ENCODE results near the gene SLC12A3. TPM values are rescaled to one million over a fixed set of nuclear protein-coding genes. Genes with fewer than 3 reads are reported as not detected.

Gene SLC12A3
- total and polyA plus RNA-seq, 2 of the 4 experiments (the other 2 are of a cell fraction): not detected

DNA sequence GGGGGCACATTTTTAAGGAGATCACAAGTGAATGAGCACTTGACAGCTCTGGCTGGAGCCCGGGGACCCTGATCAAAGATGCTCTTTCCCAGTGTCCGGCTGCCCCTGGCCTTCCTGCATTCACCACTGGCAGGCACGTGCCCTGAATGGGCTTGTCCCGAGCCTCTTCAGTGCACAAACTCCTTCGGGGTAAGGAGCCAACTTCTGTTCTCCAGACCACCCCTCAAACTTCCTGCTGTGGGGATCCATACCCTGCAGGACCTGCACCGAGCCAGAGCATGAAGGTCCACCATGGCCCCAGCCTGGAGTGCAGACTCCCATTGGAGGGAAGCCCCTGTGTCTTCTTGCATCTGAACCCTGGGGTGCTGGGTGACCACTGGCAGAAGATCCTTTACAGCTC is 9.8 kb upstream of the SLC12A3 start:
- Histone ChIP-seq H3K27ac (ENCODE audit: insufficient read depth, low read length) (no peak overlapping the region), H2AFZ (replicated peaks; ENCODE audit: low read length, poor library complexity) (no peak overlapping the region), H3K23ac (ENCODE audit: low read depth, low read length) (no peak overlapping the region), H4K8ac (ENCODE audit: low read depth in 2 of 2, low read length in 2 of 2) (no peak overlapping the region), H3K4me3 (ENCODE audit: insufficient read depth, low read depth, low read length) (no peak overlapping the region), H3K4me2 (ENCODE audit: low read depth, low read length) (no peak overlapping the region), H2BK120ac (ENCODE audit: low read depth, low read length) (no peak overlapping the region), H3K27me3 (ENCODE audit: control insufficient read depth, insufficient read depth, low read length) (no peaks in the 10 kb centered on the region), H3K79me1 (ENCODE audit: low read depth in 1 of 2, low read length in 2 of 2) (0 out of 4 replicates have a peak, but pooled peaks cover 0 to 4% of the 10 kb centered on the region in 2 experiments), H3K4ac (ENCODE audit: low read depth, low read length) (no peak overlapping the region), H3K18ac (ENCODE audit: low read depth, low read length) (no peak overlapping the region), H3K4me1 (ENCODE audit: control insufficient read depth, insufficient read depth, low read length) (peaks cover 12% of the 10 kb centered on the region), H2BK15ac (ENCODE audit: low read depth, low read length) (no peak overlapping the region), H4K20me1 (ENCODE audit: insufficient read depth, low read length) (no peaks in the 10 kb centered on the region), H3K36me3 (ENCODE audit: control insufficient read depth, insufficient read depth, low read length) (no peaks in the 10 kb centered on the region), H4K5ac (ENCODE audit: low read depth, low read length) (no peak overlapping the region), H2AK9ac (replicated peaks; ENCODE audit: low read depth, low read length, poor library complexity) (no peak overlapping the region), H2AK5ac (ENCODE audit: low read depth, low read length) (no peak overlapping the region), H4K91ac (ENCODE audit: insufficient read depth, low read depth, low read length) (no peak overlapping the region), H3K9me1 (ENCODE audit: insufficient read depth, low read length) (peaks cover 15% of the 10 kb centered on the region), H3K9ac (ENCODE audit: low read depth, low read length) (no peak overlapping the region), H2BK5ac (ENCODE audit: low read depth, low read length, poor library complexity, severe bottlenecking) (no peak overlapping the region), H3K56ac (ENCODE audit: extremely low read depth, insufficient read depth, low read length) (no peak overlapping the region), H3K14ac (replicated peaks; ENCODE audit: low read depth, low read length) (no peak overlapping the region), H2BK20ac (ENCODE audit: low read depth, low read length) (no peak overlapping the region), H3K9me3 (ENCODE audit: control insufficient read depth, insufficient read depth, low read length) (no peaks in the 10 kb centered on the region)
- no peak for TF ChIP-seq RCOR1 (IDR thresholded peaks at IDR 0.05; ENCODE audit: insufficient replicate concordance, low read length)
- no peak for TF ChIP-seq MAFK (IDR thresholded peaks at IDR 0.05; ENCODE audit: low read depth, low read length)
- TF ChIP-seq RFX5 (IDR thresholded peaks at IDR 0.05; ENCODE audit: low read depth, low read length): no peak
- no peak for TF ChIP-seq MAZ (IDR thresholded peaks at IDR 0.05; ENCODE audit: borderline replicate concordance, low read depth, low read length)
- no peak for TF ChIP-seq FOS (IDR thresholded peaks at IDR 0.05; ENCODE audit: low read depth, low read length)
- no peak for TF ChIP-seq CEBPB (IDR thresholded peaks at IDR 0.05; ENCODE audit: low read depth, low read length)
- DNase-seq: no peak
- ChIA-PET CTCF (interaction anchor here (1.4 kb wide), 1 partner anchor 62 kb away, joined by 6 read pairs; no protein-coding TSS in a partner anchor), POLR2A (ENCODE audit: unreplicated experiment) (no interaction called here)
- BruUV-seq (replicated peaks): no TSS peak
- in situ Hi-C loops (cut with MboI; ENCODE audit: low sequenced_read_pairs) (no loop called here), intact Hi-C loops (cut with micrococcal nuclease) (no loop called here), dilution Hi-C loops (cut with HindIII; ENCODE audit: low sequenced_read_pairs, unreplicated experiment) (no loop called here)
- no peak for ATAC-seq (ENCODE audit: low read depth)
- 83% methylated on average over 2 of the region's 6 CpGs; no CpG with 5 or more reads in 1 of the 2 experiments for WGBS, 2 experiments (ENCODE audit: extremely low coverage in 2 of 2, insufficient read length in 1 of 2)
